Fibroblast of lung (primary cell): ENCODE data around the gene SH2D7. TPM values are rescaled to one million over a fixed set of nuclear protein-coding genes. Genes with fewer than 3 reads are reported as not detected.

Source experiments
- DNase-seq, 2 donors: peaks; one replicate each; pipeline versions ENCODE4 v3.0.0 to v3.0.0-alpha.2; 2010; ENCODE audit warnings: low read depth in 2 of 2
- H2AFZ ChIP-seq: 2 replicates; pipeline ENCODE4 v1.5.1; 2012; ENCODE audit warnings: low read length, control low read depth, inconsistent platforms
- H3K27ac ChIP-seq: 2 replicates; pipeline ENCODE4 v1.5.1; 2011; ENCODE audit warnings: low read length, control low read depth; ENCODE audit not compliant: insufficient read depth
- H3K27me3 ChIP-seq: 2 replicates; pipeline ENCODE4 v1.5.1; 2011; ENCODE audit warnings: mild to moderate bottlenecking, low read length; ENCODE audit not compliant: control insufficient read depth, insufficient read depth
- H3K36me3 ChIP-seq: 2 replicates; pipeline ENCODE4 v1.5.1; 2011; ENCODE audit warnings: low read length; ENCODE audit not compliant: control insufficient read depth, insufficient read depth
- H3K4me1 ChIP-seq: 2 replicates; pipeline ENCODE4 v1.5.1; 2011; ENCODE audit warnings: low read length; ENCODE audit not compliant: control insufficient read depth, insufficient read depth; ENCODE audit errors: extremely low read depth
- H3K4me2 ChIP-seq: 2 replicates; pipeline ENCODE4 v1.5.1; 2011; ENCODE audit warnings: low read length, control low read depth; ENCODE audit not compliant: insufficient read depth; ENCODE audit errors: extremely low read depth
- H3K4me3 ChIP-seq, 4 experiments: fragments of 200-600 bp in 1 of 4; sonication (generic) in 1 of 4; replicated peaks in 1 of 4; 2 replicates each; pipeline ENCODE4 v1.5.1; 2011 to 2016; ENCODE audit warnings: low read length in 4 of 4, low read depth in 3 of 4, mild to moderate bottlenecking in 3 of 4, control low read depth in 2 of 4, inconsistent platforms in 1 of 4, mixed read lengths in 1 of 4; ENCODE audit not compliant: insufficient read depth in 1 of 4; ENCODE audit errors: control extremely low read depth in 1 of 4
- H3K79me2 ChIP-seq: 2 replicates; pipeline ENCODE4 v1.5.1; 2012; ENCODE audit warnings: mild to moderate bottlenecking, low read length, inconsistent platforms; ENCODE audit not compliant: control insufficient read depth, insufficient read depth
- H3K9ac ChIP-seq: 2 replicates; pipeline ENCODE4 v1.5.1; 2011; ENCODE audit warnings: mild to moderate bottlenecking, low read length, control low read depth; ENCODE audit not compliant: insufficient read depth
- H3K9me3 ChIP-seq: 2 replicates; pipeline ENCODE4 v1.5.1; 2012; ENCODE audit warnings: low read depth, low read length; ENCODE audit not compliant: control insufficient read depth, insufficient read depth
- H4K20me1 ChIP-seq: 2 replicates; pipeline ENCODE4 v1.5.1; 2011; ENCODE audit warnings: low read length; ENCODE audit not compliant: control insufficient read depth, insufficient read depth; ENCODE audit errors: extremely low read depth
- EZH2 ChIP-seq: IDR thresholded peaks from 2 replicates; pipeline ENCODE4 v1.5.1; 2012; ENCODE audit warnings: low read length, control low read depth, mild to moderate bottlenecking; ENCODE audit errors: missing control alignments
- polyA plus RNA-seq, 2 donors: library from polyadenylated mRNA; depleted of rRNA in 1 of 2; stranded (reverse) in 1 of 2; unstranded in 1 of 2; fragments of >200 nt; gene quantifications; 2 replicates each; pipeline ENCODE4 v1.2.1, GENCODE V29; 2011 to 2012; ENCODE audit warnings: missing spikeins in 1 of 2
- total RNA-seq: library from RNA; depleted of rRNA; stranded (reverse); fragments of >200 nt; gene quantifications from 2 replicates; pipeline ENCODE4 v1.2.1, GENCODE V29; 2014
- TF ChIP-seq, protein P1 (sequence below), 2 donors: IDR thresholded peaks in 1 of 2; conservative IDR thresholded peaks in 1 of 2; 1 replicate in 1 of 2; 2 replicates in 1 of 2; pipeline ENCODE4 v1.5.1; 2011 to 2012; ENCODE audit warnings: low read length in 2 of 2, control low read depth in 1 of 2, inconsistent platforms in 1 of 2, low read depth in 1 of 2, mild to moderate bottlenecking in 1 of 2

SH2D7 gene
- total and polyA plus RNA-seq, 2 donors (not counting 1 experiment from before 2014, with no cell fraction given) = 0.03 TPM; not detected in 1

DNA sequence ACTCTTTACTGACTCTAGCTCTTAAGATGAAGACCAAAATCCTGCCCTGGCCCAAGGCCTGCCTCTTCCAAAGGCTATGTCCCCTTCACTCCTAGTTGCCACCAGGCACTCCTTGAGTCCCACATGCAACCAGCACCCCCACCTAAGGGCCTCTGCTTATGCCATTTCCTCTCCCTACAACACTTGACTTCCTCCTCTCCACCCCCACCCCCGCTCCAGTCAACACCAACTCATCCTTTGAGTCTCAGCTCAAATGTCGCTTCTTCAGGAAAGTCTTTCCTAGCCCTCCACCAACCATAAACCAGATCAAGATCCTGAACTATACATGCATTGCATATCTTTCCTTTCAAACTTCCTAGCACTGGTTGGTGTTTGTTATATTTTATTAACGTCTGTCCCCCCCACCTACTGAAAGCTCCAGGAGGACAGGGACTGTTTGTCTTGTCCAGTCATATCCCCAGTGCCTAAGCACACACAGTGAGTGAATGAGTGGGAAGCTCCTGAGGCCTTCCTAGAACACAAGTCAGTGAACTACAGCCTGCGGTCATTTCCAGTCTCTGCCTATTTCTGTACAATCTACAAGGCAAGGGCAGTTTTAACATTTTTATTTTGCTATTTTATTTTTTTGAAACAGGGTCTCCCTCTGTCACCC, 22.2 kb upstream of the SH2D7 start:
- peaks cover 76% of the 10 kb centered on the region for H3K79me2 ChIP-seq
- no peaks in the 10 kb centered on the region for H4K20me1 ChIP-seq
- no peak for DNase-seq
- H3K9me3 ChIP-seq = no peaks in the 10 kb centered on the region
- no peak overlapping the region for H2AFZ ChIP-seq
- no peak overlapping the region for H3K9ac ChIP-seq
- TF ChIP-seq EZH2 = no peak
- TF ChIP-seq, protein P1, sequence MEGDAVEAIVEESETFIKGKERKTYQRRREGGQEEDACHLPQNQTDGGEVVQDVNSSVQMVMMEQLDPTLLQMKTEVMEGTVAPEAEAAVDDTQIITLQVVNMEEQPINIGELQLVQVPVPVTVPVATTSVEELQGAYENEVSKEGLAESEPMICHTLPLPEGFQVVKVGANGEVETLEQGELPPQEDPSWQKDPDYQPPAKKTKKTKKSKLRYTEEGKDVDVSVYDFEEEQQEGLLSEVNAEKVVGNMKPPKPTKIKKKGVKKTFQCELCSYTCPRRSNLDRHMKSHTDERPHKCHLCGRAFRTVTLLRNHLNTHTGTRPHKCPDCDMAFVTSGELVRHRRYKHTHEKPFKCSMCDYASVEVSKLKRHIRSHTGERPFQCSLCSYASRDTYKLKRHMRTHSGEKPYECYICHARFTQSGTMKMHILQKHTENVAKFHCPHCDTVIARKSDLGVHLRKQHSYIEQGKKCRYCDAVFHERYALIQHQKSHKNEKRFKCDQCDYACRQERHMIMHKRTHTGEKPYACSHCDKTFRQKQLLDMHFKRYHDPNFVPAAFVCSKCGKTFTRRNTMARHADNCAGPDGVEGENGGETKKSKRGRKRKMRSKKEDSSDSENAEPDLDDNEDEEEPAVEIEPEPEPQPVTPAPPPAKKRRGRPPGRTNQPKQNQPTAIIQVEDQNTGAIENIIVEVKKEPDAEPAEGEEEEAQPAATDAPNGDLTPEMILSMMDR (conservative IDR thresholded peaks at IDR 0.05 in 1 of 2, IDR thresholded peaks at IDR 0.05 in 1 of 2; ENCODE audit: low read depth in 1 of 2, low read length in 2 of 2) = no peak
- H3K27ac ChIP-seq = peak overlapping the region; percentile 85
- no peaks in the 10 kb centered on the region for H3K27me3 ChIP-seq
- H3K4me3 ChIP-seq = no peak overlapping the region
- no peak overlapping the region for H3K4me2 ChIP-seq
- H3K4me1 ChIP-seq = peaks cover 64% of the 10 kb centered on the region
- no peaks in the 10 kb centered on the region for H3K36me3 ChIP-seq

GRCh38 chr15:78071383-78071782, 21.0 kb upstream of the SH2D7 start:
- Histone ChIP-seq H4K20me1 (no peaks in the 10 kb centered on the region), H2AFZ (no peak overlapping the region), H3K27ac (no peak overlapping the region), H3K4me2 (no peak overlapping the region), H3K4me3 (no peak overlapping the region), H3K79me2 (peaks cover 75% of the 10 kb centered on the region), H3K36me3 (no peaks in the 10 kb centered on the region), H3K9me3 (no peaks in the 10 kb centered on the region), H3K4me1 (peaks cover 58% of the 10 kb centered on the region), H3K27me3 (no peaks in the 10 kb centered on the region), H3K9ac (no peak overlapping the region)
- no peak for DNase-seq
- TF ChIP-seq, protein P1 (conservative IDR thresholded peaks at IDR 0.05 in 1 of 2, IDR thresholded peaks at IDR 0.05 in 1 of 2; ENCODE audit: low read depth in 1 of 2, low read length in 2 of 2) = no peak
- no peak for TF ChIP-seq EZH2

DNA sequence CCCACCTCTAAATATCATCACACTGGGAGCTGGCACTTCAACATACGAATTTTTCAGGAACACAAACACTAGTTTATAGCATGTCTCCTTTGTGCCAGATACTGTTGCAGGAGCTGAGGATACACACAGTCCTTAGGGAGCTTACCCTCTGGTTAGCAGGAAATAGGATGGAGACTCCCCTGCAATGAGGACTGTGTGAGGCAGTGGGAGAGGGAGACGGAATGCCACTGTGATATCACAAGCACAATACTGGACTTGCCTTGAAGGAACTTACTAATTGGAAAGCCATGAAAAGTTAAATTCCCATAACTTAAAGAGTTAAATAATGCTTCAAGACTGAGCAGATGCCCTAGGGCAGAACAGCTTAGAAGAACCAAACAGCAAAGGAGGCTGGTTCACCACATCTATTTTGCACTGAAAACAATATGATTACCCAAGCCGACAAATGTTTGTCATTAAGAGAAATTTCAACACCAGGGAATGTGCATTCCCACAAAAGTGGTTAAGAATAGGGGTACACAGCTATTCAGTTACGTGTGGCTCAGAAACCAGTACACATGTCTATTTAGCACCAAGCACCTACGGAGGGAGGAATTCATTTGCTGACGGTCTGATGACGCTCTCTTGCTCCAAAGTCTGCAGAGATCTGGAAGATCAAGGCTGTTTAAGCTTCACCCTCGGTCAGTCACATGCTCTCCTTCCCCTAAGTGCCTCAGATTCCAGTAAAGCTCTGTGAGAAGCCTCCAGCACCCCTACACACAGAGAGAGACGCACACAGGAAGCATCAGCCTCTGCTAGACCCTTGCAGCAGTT, 20.1 kb upstream of the SH2D7 start:
- no peaks in the 10 kb centered on the region for H3K27me3 ChIP-seq
- TF ChIP-seq, protein P1 (conservative IDR thresholded peaks at IDR 0.05 in 1 of 2, IDR thresholded peaks at IDR 0.05 in 1 of 2; ENCODE audit: low read depth in 1 of 2, low read length in 2 of 2) = no peak
- no peak for TF ChIP-seq EZH2
- no peaks in the 10 kb centered on the region for H3K36me3 ChIP-seq
- H2AFZ ChIP-seq = no peak overlapping the region
- peak overlapping the region in 1 of 4 experiments; percentile 38 for H3K4me3 ChIP-seq
- H4K20me1 ChIP-seq = no peaks in the 10 kb centered on the region
- H3K4me1 ChIP-seq = peaks cover 50% of the 10 kb centered on the region
- H3K9me3 ChIP-seq = no peaks in the 10 kb centered on the region
- peak overlapping the region; percentile 62 for H3K27ac ChIP-seq
- peak; percentile 40 to 56 for DNase-seq
- H3K79me2 ChIP-seq = peaks cover 75% of the 10 kb centered on the region
- H3K9ac ChIP-seq = peak overlapping the region; percentile 28
- peak overlapping the region; percentile 42 for H3K4me2 ChIP-seq
